HG03558 (cell line): ENCODE measurements around the gene EPHA8.

ENCODE experiments used
- ATAC-seq: cut with Tn5 transposase; IDR thresholded peaks from one replicate; pipeline ENCODE4 v1.9.1; 2021; ENCODE audit warnings: moderate number of reproducible peaks; ENCODE audit not compliant: unreplicated experiment; ENCODE audit errors: extremely low read depth

The EPHA8 gene

GRCh38 chr1:22612671-22613571, 49.6 kb downstream of the EPHA8 start:
- ATAC-seq, result no peak

- ATAC-seq, result no peak
Measured at GRCh38 chr1:22613572-22613918, 50.3 kb downstream of the EPHA8 start.

- ATAC-seq, result no peak
Measured at GRCh38 chr1:22613951-22614350, 50.7 kb downstream of the EPHA8 start.

- ATAC-seq, result no peak
Measured at GRCh38 chr1:22615886-22616285, 52.6 kb downstream of the EPHA8 start.

- ATAC-seq, result no peak
Measured at GRCh38 chr1:22616571-22616970, 53.3 kb downstream of the EPHA8 start.

GRCh38 chr1:22618056-22618455, 54.8 kb downstream of the EPHA8 start:
- no peak for ATAC-seq

GRCh38 chr1:22619252-22619651, 56.0 kb downstream of the EPHA8 start:
- ATAC-seq, result no peak

- ATAC-seq, result no peak
Measured at GRCh38 chr1:22619798-22620197, 56.5 kb downstream of the EPHA8 start.

GRCh38 chr1:22621761-22622160, 58.5 kb downstream of the EPHA8 start:
- ATAC-seq, result no peak

GRCh38 chr1:22625262-22625925, 62.1 kb downstream of the EPHA8 start:
- ATAC-seq, result no peak

GRCh38 chr1:22626237-22627157, 63.2 kb downstream of the EPHA8 start:
- no peak for ATAC-seq

- no peak for ATAC-seq
Measured at GRCh38 chr1:22627331-22627730, 64.0 kb downstream of the EPHA8 start.

- no peak for ATAC-seq
Measured at GRCh38 chr1:22628698-22629444, 65.6 kb downstream of the EPHA8 start.

GRCh38 chr1:22629886-22630285, 66.6 kb downstream of the EPHA8 start:
- no peak for ATAC-seq

GRCh38 chr1:22633697-22634463, 70.6 kb downstream of the EPHA8 start:
- no peak for ATAC-seq

GRCh38 chr1:22635436-22635835, 72.1 kb downstream of the EPHA8 start:
- no peak for ATAC-seq

- ATAC-seq, result no peak
Measured at GRCh38 chr1:22636353-22636752, 73.1 kb downstream of the EPHA8 start, which contains the start of gene C1QA. TSS of gene C1QA (plus strand) at chr1:22636628. CDS start at chr1:22637617, 989 bp downstream.

- no peak for ATAC-seq
Measured at GRCh38 chr1:22636927-22637326, 73.6 kb downstream of the EPHA8 start.

- no peak for ATAC-seq
Measured at GRCh38 chr1:22637907-22638445, 74.7 kb downstream of the EPHA8 start.
